ENCODE results near the gene UEVLD. TPM values are rescaled to one million over a fixed set of nuclear protein-coding genes. Genes with fewer than 3 reads are reported as not detected.

Gene UEVLD
- total and polyA plus RNA-seq, 9 of the 15 experiments (the other 6 are each of a cell fraction or from before 2014, with no cell fraction given): 4.7 to 12.6 (median 7.4) TPM

DNA sequence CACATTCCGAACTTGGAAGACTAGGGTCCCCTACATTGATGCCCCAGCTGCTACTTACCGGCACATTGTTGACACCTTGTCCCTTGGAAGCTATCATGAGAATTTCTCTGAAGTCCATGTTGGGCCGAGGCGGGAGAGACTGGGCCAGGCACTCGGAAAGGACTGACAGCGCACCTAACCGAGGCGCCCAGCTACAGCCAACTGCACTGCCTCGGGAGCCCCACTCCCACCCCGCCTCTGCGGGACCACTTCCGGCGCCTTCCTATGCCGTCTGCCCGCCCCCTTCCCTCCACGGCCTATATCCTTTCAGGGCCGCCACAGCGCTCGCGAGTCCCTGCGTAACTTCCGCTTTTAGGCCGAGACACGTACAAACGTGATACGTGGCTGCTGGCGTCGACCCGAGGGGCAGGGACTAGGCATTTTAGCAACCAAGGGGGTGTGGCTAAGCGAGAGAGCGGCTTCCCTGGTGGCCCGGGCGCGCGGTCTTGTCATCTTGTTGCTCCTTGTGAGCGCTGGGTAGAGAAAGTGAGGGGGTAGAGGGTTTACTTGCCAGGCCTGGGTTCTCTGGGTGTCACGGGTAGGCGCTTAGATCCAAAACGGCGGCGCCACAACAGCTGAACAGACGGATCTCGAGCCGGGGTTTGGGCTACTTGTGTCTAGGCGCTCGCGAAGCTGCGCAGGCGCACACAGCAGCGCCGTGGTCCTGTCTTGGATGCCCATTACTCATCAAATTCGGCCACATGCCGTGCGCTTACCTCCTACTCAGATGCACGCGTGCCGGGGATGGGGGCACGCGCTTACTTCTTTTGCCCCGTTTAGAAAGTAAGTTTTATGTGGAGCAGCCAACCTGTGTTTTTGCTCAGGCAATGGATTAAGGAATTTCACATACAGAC, 45.9 kb upstream of the UEVLD start, which contains the start of gene SPTY2D1 (continued):
- TF ChIP-seq HEY1 (CRISPR knock-in tag; IDR thresholded peaks at IDR 0.05; ENCODE audit: borderline replicate concordance) (no peak), CXXC5 (CRISPR knock-in tag; IDR thresholded peaks at IDR 0.05) (peak; percentile 82), NFIC (IDR thresholded peaks at IDR 0.05) (peak; percentile 33)
- TF ChIP-seq, protein P1, sequence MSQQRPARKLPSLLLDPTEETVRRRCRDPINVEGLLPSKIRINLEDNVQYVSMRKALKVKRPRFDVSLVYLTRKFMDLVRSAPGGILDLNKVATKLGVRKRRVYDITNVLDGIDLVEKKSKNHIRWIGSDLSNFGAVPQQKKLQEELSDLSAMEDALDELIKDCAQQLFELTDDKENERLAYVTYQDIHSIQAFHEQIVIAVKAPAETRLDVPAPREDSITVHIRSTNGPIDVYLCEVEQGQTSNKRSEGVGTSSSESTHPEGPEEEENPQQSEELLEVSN (IDR thresholded peaks at IDR 0.05; ENCODE audit: borderline replicate concordance in 1 of 2, extremely low read depth in 1 of 2, insufficient read depth in 1 of 2, insufficient read length in 1 of 2, low read depth in 1 of 2, low read length in 1 of 2, poor library complexity in 1 of 2, severe bottlenecking in 1 of 2): peak; percentile 88 to 97

DNA sequence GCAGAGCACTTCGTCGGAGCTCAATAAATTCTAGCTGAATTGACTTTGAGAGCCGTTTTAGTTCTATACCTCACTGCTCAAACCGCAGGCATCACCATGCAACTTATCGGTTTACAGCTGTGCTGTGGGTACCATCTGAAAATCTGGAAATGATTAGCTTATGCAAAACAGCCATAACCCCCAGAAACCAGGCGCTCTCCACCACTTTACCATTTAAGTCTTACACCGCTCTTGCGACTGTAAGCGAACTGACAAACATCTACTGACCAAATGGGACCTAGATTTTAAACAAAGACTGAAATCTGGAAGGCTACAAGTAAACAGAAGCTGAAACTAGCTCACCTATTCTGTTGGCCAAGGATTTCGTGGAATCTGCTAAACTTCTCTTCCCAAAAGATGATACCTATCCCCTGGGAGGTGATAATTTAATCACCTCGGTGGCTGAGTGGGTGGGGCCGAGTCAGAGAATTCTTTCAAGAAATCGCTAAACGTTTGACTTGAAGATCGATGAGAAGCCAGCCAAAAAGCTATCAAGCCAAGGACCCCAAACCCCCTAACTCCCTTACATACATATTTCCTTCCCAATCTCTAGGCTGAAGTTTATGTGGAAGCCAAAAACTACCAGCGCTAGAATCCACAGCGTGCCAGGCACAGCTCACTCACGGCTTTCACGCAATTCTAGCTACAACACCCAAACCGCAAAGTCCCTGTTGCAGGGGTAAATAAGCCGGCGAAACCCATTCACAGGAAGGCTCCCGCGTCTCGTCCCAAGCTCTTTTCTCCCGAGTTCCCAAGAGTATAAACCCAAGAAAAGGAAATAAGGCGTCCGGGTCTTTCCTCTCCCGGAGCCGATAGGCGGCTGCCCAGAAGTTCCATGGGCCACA, 45.0 kb upstream of the UEVLD start:
- no peaks in the 10 kb centered on the region for H3K36me3 ChIP-seq (ENCODE audit: control insufficient read depth, insufficient read depth, low read length)
- WGBS (ENCODE audit: insufficient coverage, low coverage, missing lambda C conversion rate): 2% methylated on average over 31 of the region's 31 CpGs
- FAIRE-seq (peak; percentile 79), ATAC-seq (peak; percentile 4; the same call in 2 of the 3 replicates), DNase-seq (ENCODE audit: extremely low read depth in 1 of 4, low spot score in 3 of 4) (peak in 1 of 4 experiments; percentile 18)
- TSS peak; percentile 67 for BruUV-seq (replicated peaks)
- H3K79me2 ChIP-seq (ENCODE audit: control insufficient read depth, insufficient read depth, low read length): peaks cover 51% of the 10 kb centered on the region
- H4K20me1 ChIP-seq (replicated peaks; ENCODE audit: control insufficient read depth, insufficient read depth, low read length): no peaks in the 10 kb centered on the region; the same call in 1 of the 2 replicates
- peak overlapping the region; percentile 93 for H3K9ac ChIP-seq (ENCODE audit: insufficient read depth in 1 of 2, low read depth in 2 of 2, low read length in 2 of 2)
- peak overlapping the region; percentile 78 for H3K27ac ChIP-seq (ENCODE audit: extremely low read depth, low read depth, low read length)
- H3K27me3 ChIP-seq (ENCODE audit: control insufficient read depth in 2 of 2, insufficient read depth in 2 of 2, low read length in 2 of 2): no peaks in the 10 kb centered on the region
- H3K9me1 ChIP-seq (ENCODE audit: control insufficient read depth, insufficient read depth, low read length): no peaks in the 10 kb centered on the region
- H3K9me3 ChIP-seq (replicated peaks; ENCODE audit: control insufficient read depth, insufficient read depth, low read depth, low read length): no peaks in the 10 kb centered on the region
- H3K4me2 ChIP-seq (ENCODE audit: insufficient read depth, low read length): peak overlapping the region; percentile 95
- in situ Hi-C loops (cut with MboI) (no loop called here), intact Hi-C loops (cut with micrococcal nuclease) (loop anchor here (5.0 kb wide), 1 partner anchor 46 kb away; the partner anchor contains the start of gene UEVLD)
- peaks cover 4 to 5% of the 10 kb centered on the region in 2 experiments; a peak in 3 of 5 replicates for H3K4me1 ChIP-seq (replicated peaks in 1 of 2; ENCODE audit: control insufficient read depth in 2 of 2, insufficient read depth in 2 of 2, low read length in 2 of 2)
- peak overlapping the region; percentile 95 for H3K4me3 ChIP-seq
- peak overlapping the region; percentile 95 for H2AFZ ChIP-seq (ENCODE audit: low read depth, low read length)
- ChIA-PET CTCF (ENCODE audit: low intra/inter-chr PET ratio) (interaction anchor here (0.7 kb wide), 1 partner anchor 318 kb away, joined by 3 read pairs; no protein-coding TSS in a partner anchor), POLR2A (interaction anchor here (0.6 to 2.0 kb wide), 13 partner anchors 9 to 390 kb away, joined by 3 to 10 read pairs (median 4); partner anchors contain the start of genes IGSF22 and UEVLD)
- no peak for TF ChIP-seq EP300 (IDR thresholded peaks at IDR 0.05; ENCODE audit: low read length)
- TF ChIP-seq, protein P2, sequence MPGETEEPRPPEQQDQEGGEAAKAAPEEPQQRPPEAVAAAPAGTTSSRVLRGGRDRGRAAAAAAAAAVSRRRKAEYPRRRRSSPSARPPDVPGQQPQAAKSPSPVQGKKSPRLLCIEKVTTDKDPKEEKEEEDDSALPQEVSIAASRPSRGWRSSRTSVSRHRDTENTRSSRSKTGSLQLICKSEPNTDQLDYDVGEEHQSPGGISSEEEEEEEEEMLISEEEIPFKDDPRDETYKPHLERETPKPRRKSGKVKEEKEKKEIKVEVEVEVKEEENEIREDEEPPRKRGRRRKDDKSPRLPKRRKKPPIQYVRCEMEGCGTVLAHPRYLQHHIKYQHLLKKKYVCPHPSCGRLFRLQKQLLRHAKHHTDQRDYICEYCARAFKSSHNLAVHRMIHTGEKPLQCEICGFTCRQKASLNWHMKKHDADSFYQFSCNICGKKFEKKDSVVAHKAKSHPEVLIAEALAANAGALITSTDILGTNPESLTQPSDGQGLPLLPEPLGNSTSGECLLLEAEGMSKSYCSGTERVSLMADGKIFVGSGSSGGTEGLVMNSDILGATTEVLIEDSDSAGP (CRISPR knock-in tag; IDR thresholded peaks at IDR 0.05): no peak
- TF ChIP-seq CHD1 (IDR thresholded peaks at IDR 0.05; ENCODE audit: low read length): peak; percentile 82
- no peak for TF ChIP-seq CEBPB (tag; IDR thresholded peaks at IDR 0.05)
- TF ChIP-seq, protein P3, sequence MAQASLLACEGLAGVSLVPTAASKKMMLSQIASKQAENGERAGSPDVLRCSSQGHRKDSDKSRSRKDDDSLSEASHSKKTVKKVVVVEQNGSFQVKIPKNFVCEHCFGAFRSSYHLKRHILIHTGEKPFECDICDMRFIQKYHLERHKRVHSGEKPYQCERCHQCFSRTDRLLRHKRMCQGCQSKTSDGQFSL (CRISPR knock-in tag; IDR thresholded peaks at IDR 0.05): 0 out of 2 replicates have a peak, but pooled peaks have one; percentile 22
- TF ChIP-seq, protein P3 (tag; IDR thresholded peaks at IDR 0.05): 0 out of 4 replicates have a peak, but pooled peaks of 1 of the 2 experiments have one; percentile 31
- TF ChIP-seq CBFA2T3 (IDR thresholded peaks at IDR 0.05): 0 out of 2 replicates have a peak, but pooled peaks have one; percentile 29
- peak; percentile 20; the same call in 1 of the 2 replicates for TF ChIP-seq TCF3 (CRISPR knock-in tag; IDR thresholded peaks at IDR 0.05)
- 0 out of 2 replicates have a peak, but pooled peaks have one; percentile 14 for TF ChIP-seq LCOR (CRISPR knock-in tag; IDR thresholded peaks at IDR 0.05)
